SK-N-SH (cell line): ENCODE data around the gene NFKBIA.

Experiments used
- CTCF ChIP-seq: fragments of 200-600 bp; sonication (generic); IDR thresholded peaks from 2 replicates; pipeline ENCODE4 v1.6.1; 2017; ENCODE audit warnings: antibody characterized with exemption, mild to moderate bottlenecking, moderate library complexity
- MXI1 ChIP-seq: IDR thresholded peaks from 2 replicates; pipeline ENCODE4 v1.6.1; 2012; ENCODE audit warnings: mild to moderate bottlenecking, low read depth, low read length, improper control_type of control experiment
- NFIC ChIP-seq: IDR thresholded peaks from 2 replicates; pipeline ENCODE4 v1.4.0; 2012; ENCODE audit warnings: borderline replicate concordance
- NRF1 ChIP-seq: IDR thresholded peaks from 2 replicates; pipeline ENCODE4 v1.6.1; 2012; ENCODE audit warnings: low read depth, mild to moderate bottlenecking, low read length

DNA sequence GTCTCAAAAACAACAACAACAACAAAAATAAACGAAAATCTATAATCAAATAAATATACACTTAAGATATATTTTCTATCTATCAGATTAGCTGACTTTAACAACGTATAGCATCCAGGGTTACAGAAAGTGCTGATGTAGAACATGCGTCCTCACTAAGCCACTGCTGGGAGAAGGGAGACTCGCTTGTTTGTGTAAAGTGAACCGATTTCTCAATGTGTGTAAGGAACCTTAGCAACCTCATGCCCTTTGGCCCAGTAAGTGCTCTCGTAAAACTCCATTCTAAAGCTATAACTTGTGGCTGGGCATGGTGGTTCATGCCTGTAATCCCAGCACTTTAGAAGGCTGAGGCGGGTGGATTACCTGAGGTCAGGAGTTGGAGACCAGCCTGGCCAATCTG is 23.8 kb downstream of the NFKBIA start:
- no peak for TF ChIP-seq CTCF
- TF ChIP-seq NFIC = no peak
- TF ChIP-seq MXI1 = no peak
- no peak for TF ChIP-seq NRF1
